Activated CD8-positive, alpha-beta T cell treated with anti-CD3 and anti-CD28 coated beads, Interleukin-2, amount 10 ng/mL, durations not matched to agents 7 days and 5 days (primary cell): Measurements from ENCODE around the gene OSBPL3. TPM values are rescaled to one million over a fixed set of nuclear protein-coding genes. Genes with fewer than 3 reads are reported as not detected.

Experiments used
- ATAC-seq: fragments of 150-1000 bp; cut with Tn5 transposase; one replicate; pipeline ENCODE4 v1.10.0; 2021; ENCODE audit warnings: moderate library complexity
- CTCF ChIA-PET: fragments of 350-600 bp; sonication (Branson Sonifier 250); formaldehyde crosslinking; loops from one replicate; lab custom pipeline; 2021; ENCODE audit warnings: antibody characterized with exemption; lab: Charles Lee
- POLR2A ChIA-PET: fragments of 350-600 bp; sonication (Branson Sonifier 250); formaldehyde crosslinking; loops from one replicate; lab custom pipeline; 2021; ENCODE audit warnings: antibody characterized with exemption; lab: Charles Lee
- DNase-seq: peaks from one replicate; pipeline ENCODE4 v3.0.0-alpha.2; 2020
- H3K27ac Mint-ChIP-seq: one replicate; pipeline ENCODE4 v1.8.0; 2021; ENCODE audit warnings: mild to moderate bottlenecking, mixed read lengths
- H3K27me3 Mint-ChIP-seq: one replicate; pipeline ENCODE4 v1.8.0; 2021; ENCODE audit warnings: low read depth, mixed read lengths
- H3K36me3 Mint-ChIP-seq: one replicate; pipeline ENCODE4 v1.8.0; 2021; ENCODE audit warnings: low read depth, mixed read lengths
- H3K4me1 Mint-ChIP-seq: one replicate; pipeline ENCODE4 v1.8.0; 2021; ENCODE audit warnings: low read depth, mixed read lengths
- H3K4me3 Mint-ChIP-seq: one replicate; pipeline ENCODE4 v1.8.0; 2021; ENCODE audit warnings: mild to moderate bottlenecking, mixed read lengths
- H3K9me3 Mint-ChIP-seq: one replicate; pipeline ENCODE4 v1.8.0; 2022; ENCODE audit warnings: mixed read lengths; ENCODE audit not compliant: insufficient read depth
- total RNA-seq, 2 experiments: library from RNA; stranded (reverse); gene quantifications; one replicate each; pipeline ENCODE4 v1.2.3, GENCODE V29; 2021

Gene OSBPL3
- total RNA-seq, 2 experiments from 2014 or later: 73.0 to 83.0 TPM

DNA sequence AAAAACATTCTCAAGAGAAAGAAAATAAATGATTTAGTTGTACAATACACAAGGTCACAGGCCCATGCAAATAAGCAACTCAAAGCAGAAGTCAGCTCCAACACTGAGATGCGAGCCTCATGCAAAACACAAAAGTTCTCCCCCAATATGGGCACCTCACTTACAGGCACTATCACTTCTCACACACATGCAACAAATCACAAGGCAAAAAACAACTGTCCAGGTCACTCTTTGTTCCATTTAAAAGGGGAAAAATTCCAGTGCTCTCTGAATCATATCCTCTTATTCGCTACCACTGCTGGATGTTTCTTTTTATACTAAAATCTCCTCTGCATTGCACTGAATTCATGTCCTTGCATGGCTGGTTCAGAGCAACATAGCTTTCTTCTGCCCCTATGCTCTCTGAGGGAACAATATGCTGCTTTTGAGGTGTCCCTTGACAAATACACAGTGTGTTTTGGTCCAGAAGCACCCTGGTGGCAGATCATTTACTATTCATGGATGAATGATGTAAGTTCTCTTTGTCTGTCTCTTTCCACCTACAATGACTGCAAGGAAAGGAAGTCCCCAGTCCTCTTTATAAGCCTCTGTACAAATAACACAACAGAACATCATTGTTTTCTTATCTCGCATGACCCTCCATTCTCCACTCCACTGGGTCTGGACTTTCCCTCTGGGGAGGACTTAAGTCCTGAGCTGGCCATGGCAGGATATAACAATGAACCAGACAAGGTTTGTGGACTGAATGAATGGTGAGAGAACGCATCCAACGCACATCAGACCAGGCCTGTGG lies 137.3 kb downstream of the OSBPL3 start:
- Mint-ChIP-seq H3K9me3 (no peaks in the 10 kb centered on the region), H3K27ac (peak overlapping the region; percentile 13), H3K27me3 (no peaks in the 10 kb centered on the region), H3K4me1 (peaks cover 9% of the 10 kb centered on the region), H3K36me3 (peaks cover 49% of the 10 kb centered on the region), H3K4me3 (no peak overlapping the region)
- ChIA-PET POLR2A (interaction anchor here (0.6 kb wide), 1 partner anchor 1109 kb away, joined by 4 read pairs; no protein-coding TSS in a partner anchor), CTCF (interaction anchor here (0.7 to 3.9 kb wide), 3 partner anchors 21 to 251 kb away, joined by 3 to 16 read pairs (median 3); no protein-coding TSS in a partner anchor)
- no peak for DNase-seq
- ATAC-seq: no peak

DNA sequence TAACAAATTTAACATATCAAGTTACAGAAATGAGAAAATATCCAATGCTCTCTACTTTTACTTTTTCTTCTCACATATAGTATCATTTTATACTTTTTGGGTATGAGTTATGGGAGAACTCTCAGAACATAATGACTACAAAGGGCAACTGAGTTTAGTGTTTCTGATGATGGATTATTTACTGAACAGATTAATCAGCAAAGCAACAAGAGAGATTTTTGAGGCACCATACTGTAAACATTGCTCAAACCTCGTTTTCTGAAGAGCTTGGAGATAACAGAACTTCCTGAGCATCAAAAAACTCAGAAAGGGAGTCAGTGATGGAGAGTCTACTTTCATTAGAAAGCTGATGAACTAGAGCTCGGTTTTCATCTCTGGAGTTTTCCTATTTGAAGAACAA lies 137.9 kb downstream of the OSBPL3 start:
- POLR2A ChIA-PET: interaction anchor here (0.6 kb wide), 1 partner anchor 1110 kb away, joined by 4 read pairs; no protein-coding TSS in a partner anchor
- DNase-seq: no peak
- no peak for ATAC-seq
- Mint-ChIP-seq H3K9me3 (no peaks in the 10 kb centered on the region), H3K27ac (no peak overlapping the region), H3K4me1 (peaks cover 15% of the 10 kb centered on the region), H3K27me3 (no peaks in the 10 kb centered on the region), H3K36me3 (peaks cover 54% of the 10 kb centered on the region), H3K4me3 (no peak overlapping the region)
- CTCF ChIA-PET: interaction anchor here (0.7 to 3.9 kb wide), 3 partner anchors 21 to 251 kb away, joined by 3 to 16 read pairs (median 3); no protein-coding TSS in a partner anchor

DNA sequence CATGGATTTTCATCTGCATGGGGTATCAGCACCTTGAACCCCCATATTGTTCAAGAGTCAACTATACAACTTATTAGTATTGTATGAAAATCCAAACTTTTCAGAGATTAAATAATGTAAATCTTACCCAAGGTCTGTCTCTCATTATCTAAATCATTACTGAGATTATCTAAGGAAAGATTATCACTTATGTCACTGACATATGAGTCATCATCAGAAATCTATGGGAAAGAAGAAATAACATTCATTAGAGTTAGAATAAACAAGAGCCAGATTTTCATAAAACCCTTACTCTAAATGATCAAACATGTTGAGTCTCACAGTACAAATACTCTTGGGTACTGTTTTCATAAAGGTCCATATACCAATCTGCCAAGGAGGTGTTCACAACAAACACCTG lies 139.4 kb downstream of the OSBPL3 start:
- DNase-seq (no peak), ATAC-seq (no peak)
- H3K27me3 Mint-ChIP-seq: no peaks in the 10 kb centered on the region
- no peak overlapping the region for H3K4me3 Mint-ChIP-seq
- peaks cover 28% of the 10 kb centered on the region for H3K4me1 Mint-ChIP-seq
- peaks cover 55% of the 10 kb centered on the region for H3K36me3 Mint-ChIP-seq
- ChIA-PET CTCF (interaction anchor here (1.5 to 3.9 kb wide), 3 partner anchors 19 to 253 kb away, joined by 4 to 16 read pairs (median 5); no protein-coding TSS in a partner anchor), POLR2A (no interaction called here)
- no peaks in the 10 kb centered on the region for H3K9me3 Mint-ChIP-seq
- H3K27ac Mint-ChIP-seq: no peak overlapping the region

DNA sequence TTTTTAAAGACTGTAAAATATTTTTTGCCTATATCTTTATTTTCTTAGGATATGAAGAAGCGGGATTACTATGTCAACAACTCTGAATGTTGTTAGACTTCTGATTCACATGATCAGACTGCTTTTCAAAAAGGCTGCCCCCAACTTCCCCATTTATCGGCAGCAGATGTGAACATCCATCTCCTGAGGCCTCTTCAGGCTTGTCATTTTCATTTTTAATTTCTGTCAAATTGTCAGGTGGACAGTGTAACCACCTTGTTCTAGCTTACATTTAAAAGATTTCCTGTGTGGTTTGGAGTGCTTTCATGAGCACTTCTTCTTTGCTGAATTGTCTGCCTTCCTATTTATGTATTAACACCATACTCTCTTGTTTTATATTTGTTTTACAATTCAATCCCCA lies 143.9 kb downstream of the OSBPL3 start:
- DNase-seq: no peak
- peak overlapping the region; percentile 80 for H3K27ac Mint-ChIP-seq
- ATAC-seq: peak; percentile 67
- H3K36me3 Mint-ChIP-seq: peaks cover 67% of the 10 kb centered on the region
- no peaks in the 10 kb centered on the region for H3K27me3 Mint-ChIP-seq
- H3K4me1 Mint-ChIP-seq: peaks cover 53% of the 10 kb centered on the region
- H3K9me3 Mint-ChIP-seq: no peaks in the 10 kb centered on the region
- H3K4me3 Mint-ChIP-seq: peak overlapping the region; percentile 12
- ChIA-PET POLR2A (interaction anchor here (1.8 kb wide), 1 partner anchor 15 kb away, joined by 6 read pairs; no protein-coding TSS in a partner anchor), CTCF (interaction anchor here (0.6 to 10.4 kb wide), 3 partner anchors 9 to 42 kb away, joined by 3 to 55 read pairs (median 5); no protein-coding TSS in a partner anchor)

DNA sequence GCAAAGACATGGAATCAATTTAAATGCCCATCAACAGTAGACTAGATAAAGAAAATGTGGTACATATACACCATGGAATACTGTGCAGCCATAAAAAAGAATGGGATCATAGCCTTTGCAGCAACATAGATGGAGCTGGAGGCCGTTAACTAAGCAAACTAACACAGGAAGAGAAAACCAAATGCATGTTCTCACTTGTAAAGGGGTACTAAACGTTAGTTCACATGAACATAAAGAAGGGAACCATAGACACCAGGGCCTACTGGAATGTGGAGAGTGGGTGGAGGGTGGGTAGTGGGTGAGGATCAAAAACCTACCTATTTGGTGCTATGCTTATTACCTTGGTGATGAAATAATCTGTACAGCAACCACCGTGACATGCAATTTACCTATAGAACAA lies 144.3 kb downstream of the OSBPL3 start:
- peak overlapping the region; percentile 80 for H3K27ac Mint-ChIP-seq
- H3K27me3 Mint-ChIP-seq: no peaks in the 10 kb centered on the region
- DNase-seq (no peak), ATAC-seq (no peak)
- H3K36me3 Mint-ChIP-seq: peaks cover 70% of the 10 kb centered on the region
- no peak overlapping the region for H3K4me3 Mint-ChIP-seq
- H3K9me3 Mint-ChIP-seq: no peaks in the 10 kb centered on the region
- ChIA-PET POLR2A (interaction anchor here (1.8 kb wide), 1 partner anchor 15 kb away, joined by 6 read pairs; no protein-coding TSS in a partner anchor), CTCF (interaction anchor here (0.6 to 10.4 kb wide), 5 partner anchors 9 to 234 kb away, joined by 3 to 55 read pairs (median 5); no protein-coding TSS in a partner anchor)
- peaks cover 57% of the 10 kb centered on the region for H3K4me1 Mint-ChIP-seq

DNA sequence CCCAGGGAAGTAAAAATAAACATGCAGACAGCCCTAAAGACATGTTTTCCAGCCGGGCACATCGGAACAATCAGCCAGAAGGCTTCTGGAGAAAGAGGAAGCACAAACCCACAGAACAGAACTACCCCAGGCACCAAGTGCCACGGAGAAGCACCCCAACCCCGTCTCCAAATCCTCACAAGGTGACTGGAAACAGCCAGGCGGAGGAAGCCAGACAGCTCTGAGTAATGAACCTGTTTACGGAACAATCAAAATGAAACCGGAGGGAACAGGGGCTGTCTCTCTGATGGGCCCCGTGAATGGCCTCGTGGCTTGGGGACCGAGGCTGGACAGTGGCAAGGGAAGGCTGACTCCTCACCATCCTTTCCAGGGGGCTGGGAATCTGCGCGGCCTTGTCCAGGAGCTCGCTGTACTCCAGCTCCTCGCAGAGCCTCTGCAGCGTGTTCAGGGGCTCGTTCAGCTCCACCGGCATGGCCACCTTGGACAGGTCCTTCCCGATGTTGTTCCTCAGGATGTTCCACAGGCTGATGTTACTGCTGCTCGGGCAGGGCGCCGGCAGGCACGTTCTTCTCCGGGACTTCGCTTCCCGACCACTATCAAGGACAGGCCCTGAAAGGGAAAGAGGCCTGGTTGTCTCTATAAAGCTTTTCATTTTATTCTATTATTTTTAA lies 145.7 kb downstream of the OSBPL3 start:
- peaks cover 69% of the 10 kb centered on the region for H3K4me1 Mint-ChIP-seq
- DNase-seq (no peak), ATAC-seq (no peak)
- ChIA-PET CTCF (interaction anchor here (0.7 to 10.4 kb wide), 8 partner anchors 9 to 264 kb away, joined by 3 to 55 read pairs (median 4); no protein-coding TSS in a partner anchor), POLR2A (interaction anchor here (1.0 kb wide), 1 partner anchor 13 kb away, joined by 4 read pairs; no protein-coding TSS in a partner anchor)
- H3K27me3 Mint-ChIP-seq: no peaks in the 10 kb centered on the region
- no peak overlapping the region for H3K27ac Mint-ChIP-seq
- H3K9me3 Mint-ChIP-seq: no peaks in the 10 kb centered on the region
- H3K36me3 Mint-ChIP-seq: peaks cover 70% of the 10 kb centered on the region
- H3K4me3 Mint-ChIP-seq: no peak overlapping the region

DNA sequence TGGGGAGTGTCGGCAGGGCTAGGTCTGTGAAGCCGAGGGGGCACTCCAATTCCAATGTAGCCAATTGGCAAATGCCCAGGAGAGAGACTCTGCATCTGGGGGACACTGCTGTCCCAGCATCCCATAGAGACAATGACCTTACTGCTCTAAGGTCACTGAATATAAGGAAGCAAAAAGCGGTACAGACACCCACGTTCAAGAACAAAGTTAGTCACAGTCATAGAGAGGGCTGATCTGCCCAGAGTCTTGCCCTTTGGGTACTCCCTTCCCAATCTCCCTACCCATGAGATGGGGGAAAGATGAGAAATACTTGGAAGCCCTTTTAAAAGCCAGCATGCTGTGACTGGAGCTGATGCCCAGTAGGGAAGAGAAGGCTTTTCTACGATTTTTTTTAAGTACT lies 146.4 kb downstream of the OSBPL3 start:
- peaks cover 75% of the 10 kb centered on the region for H3K4me1 Mint-ChIP-seq
- CTCF ChIA-PET: interaction anchor here (0.7 to 10.4 kb wide), 5 partner anchors 8 to 146 kb away, joined by 3 to 55 read pairs (median 5); no protein-coding TSS in a partner anchor
- H3K27ac Mint-ChIP-seq: peak overlapping the region; percentile 4
- no peak for ATAC-seq
- H3K27me3 Mint-ChIP-seq: no peaks in the 10 kb centered on the region
- H3K4me3 Mint-ChIP-seq: no peak overlapping the region
- H3K36me3 Mint-ChIP-seq: peaks cover 70% of the 10 kb centered on the region
- DNase-seq: no peak
- no peaks in the 10 kb centered on the region for H3K9me3 Mint-ChIP-seq
- POLR2A ChIA-PET: interaction anchor here (1.0 kb wide), 1 partner anchor 13 kb away, joined by 4 read pairs; no protein-coding TSS in a partner anchor

DNA sequence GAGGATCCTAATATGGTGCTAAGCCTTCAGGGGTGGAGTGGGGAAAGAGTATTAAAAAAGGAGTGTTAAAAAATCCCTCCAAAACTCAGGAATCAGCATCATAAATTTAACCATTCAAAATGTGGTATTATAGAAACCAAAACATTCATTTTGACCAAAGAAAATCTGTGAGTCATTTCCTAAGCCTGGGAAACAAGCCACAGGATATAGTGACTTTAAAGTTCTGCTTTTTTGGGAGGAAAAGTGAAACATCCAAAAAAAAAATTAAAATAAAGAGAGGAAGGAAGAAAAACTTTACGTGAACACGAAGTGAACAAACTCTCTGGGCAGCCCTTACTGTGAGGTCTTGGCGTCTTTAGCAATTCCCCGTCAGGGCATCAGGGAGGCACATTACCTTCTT lies 148.7 kb downstream of the OSBPL3 start:
- POLR2A ChIA-PET: no interaction called here
- H3K4me1 Mint-ChIP-seq: peaks cover 76% of the 10 kb centered on the region
- peak overlapping the region; percentile 21 for H3K27ac Mint-ChIP-seq

DNA sequence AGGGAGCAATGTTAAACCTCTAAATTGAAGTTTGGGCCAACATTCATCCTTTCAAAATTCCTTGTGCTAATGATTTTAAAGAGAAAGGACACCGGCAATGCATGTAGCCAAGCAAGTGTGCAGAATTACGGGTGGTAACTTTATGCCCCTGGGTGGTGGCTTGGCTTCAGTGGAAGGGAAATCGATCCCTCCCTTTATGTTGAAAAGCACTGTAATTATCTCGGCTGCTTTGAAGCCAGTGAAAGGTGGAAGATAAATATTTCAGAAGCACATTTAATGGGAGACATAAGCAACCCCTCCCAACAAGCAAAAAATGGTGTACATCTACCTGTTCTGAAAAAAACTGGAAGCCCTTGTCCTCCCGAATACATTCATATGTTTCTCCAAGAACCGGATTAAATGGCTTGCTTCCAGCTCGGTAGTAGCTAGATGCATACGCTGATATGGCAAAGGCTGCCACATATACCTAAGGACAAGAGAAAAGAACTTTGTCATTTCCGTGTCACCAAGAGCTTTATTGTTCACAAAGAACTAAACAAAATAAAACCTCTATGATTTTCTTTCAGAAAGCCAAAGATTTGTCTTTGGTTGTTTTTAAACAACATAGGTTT lies 149.4 kb downstream of the OSBPL3 start:
- ChIA-PET POLR2A (no interaction called here), CTCF (interaction anchor here (1.7 to 10.4 kb wide), 2 partner anchors 9 to 263 kb away, joined by 5 to 55 read pairs; no protein-coding TSS in a partner anchor)
- ATAC-seq (no peak), DNase-seq (no peak)
- H3K4me1 Mint-ChIP-seq: peaks cover 76% of the 10 kb centered on the region
- no peak overlapping the region for H3K27ac Mint-ChIP-seq
- no peak overlapping the region for H3K4me3 Mint-ChIP-seq
- no peaks in the 10 kb centered on the region for H3K27me3 Mint-ChIP-seq
- H3K36me3 Mint-ChIP-seq: peaks cover 80% of the 10 kb centered on the region
- no peaks in the 10 kb centered on the region for H3K9me3 Mint-ChIP-seq

More for the DNA sequence above, 148.7 kb downstream of the OSBPL3 start:
- CTCF ChIA-PET: interaction anchor here (1.7 to 10.4 kb wide), 2 partner anchors 10 to 263 kb away, joined by 5 to 55 read pairs; no protein-coding TSS in a partner anchor
- peaks cover 76% of the 10 kb centered on the region for H3K36me3 Mint-ChIP-seq
- ATAC-seq: no peak
- no peaks in the 10 kb centered on the region for H3K9me3 Mint-ChIP-seq
- no peaks in the 10 kb centered on the region for H3K27me3 Mint-ChIP-seq
- H3K4me3 Mint-ChIP-seq: no peak overlapping the region
- no peak for DNase-seq

DNA sequence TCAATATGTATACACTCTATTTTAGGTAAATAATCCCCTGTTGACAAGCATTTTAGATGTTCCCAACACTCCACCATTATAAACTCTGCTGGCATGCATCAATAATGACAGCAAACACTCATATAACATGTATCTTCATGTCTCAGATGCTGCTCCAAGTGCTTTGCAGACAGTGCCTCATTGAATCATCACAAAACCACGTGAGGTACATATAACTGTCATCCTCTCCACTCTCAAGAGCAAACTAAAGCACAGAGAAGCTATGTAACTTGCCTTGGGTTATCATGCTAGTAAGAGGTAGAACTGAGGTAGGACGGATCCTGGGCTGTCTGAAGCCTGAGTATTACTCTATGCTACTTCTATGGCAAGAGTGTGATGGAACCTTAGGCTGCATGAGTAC lies 150.2 kb downstream of the OSBPL3 start:
- no peak overlapping the region for H3K4me3 Mint-ChIP-seq
- POLR2A ChIA-PET: interaction anchor here (1.1 kb wide), 1 partner anchor 150 kb away, joined by 3 read pairs; the partner anchor contains the start of gene OSBPL3
- ATAC-seq (no peak), DNase-seq (no peak)
- H3K36me3 Mint-ChIP-seq: peaks cover 84% of the 10 kb centered on the region
- H3K27me3 Mint-ChIP-seq: no peaks in the 10 kb centered on the region
- H3K27ac Mint-ChIP-seq: no peak overlapping the region
- H3K9me3 Mint-ChIP-seq: no peaks in the 10 kb centered on the region
- H3K4me1 Mint-ChIP-seq: peaks cover 79% of the 10 kb centered on the region
- CTCF ChIA-PET: interaction anchor here (10.4 kb wide), 1 partner anchor 9 kb away, joined by 55 read pairs; no protein-coding TSS in a partner anchor
